ENCODE data around the gene ZC3H12D.

DNA sequence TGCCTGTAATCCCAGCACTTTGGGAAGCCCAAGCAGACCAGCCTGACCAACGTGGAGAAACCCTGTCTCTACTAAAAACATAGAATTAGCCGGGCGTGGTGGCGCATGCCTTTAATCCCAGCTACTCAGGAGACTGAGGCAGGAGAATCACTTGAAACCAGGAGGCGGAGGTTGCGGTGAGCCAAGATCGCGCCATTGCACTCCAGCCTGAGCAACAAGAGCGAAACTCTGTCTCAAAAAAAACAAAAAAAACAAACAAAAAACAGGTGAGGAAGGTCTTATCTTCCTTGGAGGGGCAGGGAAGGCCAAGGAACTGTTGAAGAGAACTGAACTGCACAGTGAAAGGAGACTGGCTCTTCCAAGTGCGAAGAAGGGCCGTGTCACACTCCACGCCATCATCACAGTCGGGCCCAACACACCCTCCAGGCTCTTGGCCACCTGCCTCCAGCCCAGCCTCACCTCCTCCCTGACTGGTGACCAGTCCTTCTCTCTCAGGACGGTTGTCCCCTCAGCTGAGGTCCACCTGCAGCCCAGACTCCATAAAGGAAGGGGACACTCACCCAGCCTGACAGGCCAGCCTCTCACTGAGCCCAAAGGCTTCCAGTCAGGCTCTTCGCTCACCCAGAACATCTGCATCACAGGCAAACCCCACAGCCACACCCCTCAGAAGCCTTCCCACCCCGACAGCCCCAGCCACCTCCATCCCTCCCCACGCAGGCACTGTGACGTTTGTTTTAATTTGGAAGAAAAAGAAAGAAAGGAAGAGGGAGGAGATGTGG lies 4.1 kb downstream of the ZC3H12D start:
- TF ChIP-seq TSHZ2 (CRISPR knock-in tag; IDR thresholded peaks at IDR 0.05) (no peak), CSDC2 (CRISPR knock-in tag; IDR thresholded peaks at IDR 0.05) (no peak), ZFP30 (CRISPR knock-in tag; IDR thresholded peaks at IDR 0.05) (no peak)

All from SK-N-SH treated with all-trans-retinoic acid at 6 μM for 48 hours (cell line).